H1 (cell line): ENCODE measurements around the gene FLNC. TPM values are rescaled to one million over a fixed set of nuclear protein-coding genes. Genes with fewer than 3 reads are reported as not detected.
A peak's percentile ranks its signal among the peaks of the same experiment; 100 is the strongest.

Experiments used
- CTCF ChIA-PET: fragments of 300-600 bp; sonication (Branson Sonifier 250); formaldehyde crosslinking; loops from one replicate; lab custom pipeline; 2021; ENCODE audit not compliant: partially characterized antibody; lab: Charles Lee
- POLR2A ChIA-PET: fragments of 300-600 bp; sonication (Branson Sonifier 250); formaldehyde crosslinking; loops from one replicate; lab custom pipeline; 2021; ENCODE audit warnings: inconsistent platforms; ENCODE audit not compliant: partially characterized antibody; lab: Charles Lee
- DNase-seq, 2 experiments: peaks; one replicate each; pipeline versions ENCODE4 v3.0.0 to v3.0.0-alpha.2; 2010 to 2022; ENCODE audit warnings: low spot score in 2 of 2, low read depth in 1 of 2, mixed read lengths in 1 of 2
- FAIRE-seq: peaks from 2 replicates; lab custom pipeline; 2011; peaks lifted over from hg19 to GRCh38; lab: Jason Lieb, UNC
- H2AFZ ChIP-seq: 2 replicates; pipeline ENCODE4 v1.8.1; 2012; ENCODE audit warnings: low read length, inconsistent platforms
- H2AK5ac ChIP-seq: 2 replicates; pipeline ENCODE4 v1.6.1; 2013; ENCODE audit warnings: low read depth, low read length
- H2BK120ac ChIP-seq: replicated peaks from 2 replicates; pipeline ENCODE3; 2013; ENCODE audit warnings: low read depth, low read length, inconsistent platforms
- H2BK12ac ChIP-seq: 2 replicates; pipeline ENCODE4 v1.6.1; 2013; ENCODE audit warnings: low read depth, low read length
- H2BK15ac ChIP-seq: 2 replicates; pipeline ENCODE4 v1.6.1; 2013; ENCODE audit warnings: low read length
- H2BK20ac ChIP-seq: 2 replicates; pipeline ENCODE4 v1.6.1; 2013; ENCODE audit warnings: low read length
- H2BK5ac ChIP-seq: 2 replicates; pipeline ENCODE4 v1.6.1; 2013; ENCODE audit warnings: low read depth, low read length
- H3K14ac ChIP-seq: 2 replicates; pipeline ENCODE4 v1.6.1; 2013; ENCODE audit warnings: inconsistent platforms; ENCODE audit not compliant: insufficient read length
- H3K18ac ChIP-seq: 2 replicates; pipeline ENCODE4 v1.6.1; 2013; ENCODE audit warnings: low read length; ENCODE audit errors: extremely low read depth
- H3K23ac ChIP-seq: 2 replicates; pipeline ENCODE4 v1.6.1; 2013; ENCODE audit warnings: inconsistent platforms; ENCODE audit not compliant: insufficient read length
- H3K23me2 ChIP-seq: 2 replicates; pipeline ENCODE4 v1.6.1; 2013; ENCODE audit warnings: low read depth, low read length
- H3K27ac ChIP-seq: 2 replicates; pipeline ENCODE4 v1.6.1; 2011; ENCODE audit warnings: low read depth, low read length, inconsistent platforms
- H3K27me3 ChIP-seq, 4 experiments: replicated peaks in 1 of 4; 1 replicate in 1 of 4; 2 replicates in 3 of 4; pipeline versions ENCODE4 v1.6.1 to v1.8.1; 2011 to 2013; ENCODE audit warnings: low read length in 3 of 4, mild to moderate bottlenecking in 3 of 4, inconsistent platforms in 2 of 4, mixed read lengths in 2 of 4, moderate library complexity in 1 of 4; ENCODE audit not compliant: control insufficient read depth in 3 of 4, insufficient read depth in 3 of 4; ENCODE audit errors: extremely low read depth in 1 of 4
- H3K36me3 ChIP-seq, 4 experiments: 2 replicates each; pipeline versions ENCODE4 v1.6.1 to v1.8.1; 2011 to 2013; ENCODE audit warnings: mild to moderate bottlenecking in 4 of 4, low read length in 3 of 4, moderate library complexity in 2 of 4, control low read depth in 1 of 4, inconsistent platforms in 1 of 4; ENCODE audit not compliant: insufficient read depth in 4 of 4, control insufficient read depth in 2 of 4
- H3K4ac ChIP-seq: replicated peaks from 2 replicates; pipeline ENCODE3; 2013; ENCODE audit warnings: low read length, low read depth, mixed read lengths, inconsistent platforms; ENCODE audit not compliant: insufficient read length
- H3K4me1 ChIP-seq, 4 experiments: replicated peaks in 1 of 4; 1 replicate in 1 of 4; 2 replicates in 3 of 4; pipeline versions ENCODE4 v1.6.1 to v1.8.1; 2011 to 2013; ENCODE audit warnings: low read length in 3 of 4, inconsistent platforms in 2 of 4, mixed read lengths in 1 of 4; ENCODE audit not compliant: insufficient read depth in 4 of 4, control insufficient read depth in 3 of 4
- H3K4me2 ChIP-seq, 2 experiments: 2 replicates each; pipeline versions ENCODE4 v1.6.1 to v1.8.1; 2011 to 2013; ENCODE audit warnings: low read depth in 2 of 2, low read length in 2 of 2, control low read depth in 1 of 2, inconsistent platforms in 1 of 2, mild to moderate bottlenecking in 1 of 2; ENCODE audit not compliant: insufficient read depth in 1 of 2
- H3K4me3 ChIP-seq, 4 experiments: fragments of 200-600, 300-600 bp in 1 of 4; sonication (generic), shearing (Covaris generic), sonication (Bioruptor Twin) in 1 of 4; 2 replicates each; pipeline versions ENCODE4 v1.5.1 to v1.8.1; 2011 to 2016; ENCODE audit warnings: low read length in 4 of 4, low read depth in 3 of 4, control low read depth in 2 of 4, inconsistent platforms in 2 of 4, mild to moderate bottlenecking in 2 of 4, mixed read lengths in 1 of 4, moderate library complexity in 1 of 4; ENCODE audit not compliant: insufficient read depth in 2 of 4; ENCODE audit errors: extremely low read depth in 1 of 4
- H3K56ac ChIP-seq: replicated peaks from 2 replicates; pipeline ENCODE3; 2013; ENCODE audit warnings: low read depth, mild to moderate bottlenecking, mixed read lengths, low read length, inconsistent platforms; ENCODE audit not compliant: insufficient read length
- H3K79me1 ChIP-seq: 2 replicates; pipeline ENCODE4 v1.6.1; 2013; ENCODE audit warnings: low read depth, low read length, control low read depth
- H3K79me2 ChIP-seq, 2 experiments: 2 replicates each; pipeline versions ENCODE4 v1.6.1 to v1.8.1; 2012 to 2013; ENCODE audit warnings: low read length in 2 of 2, mild to moderate bottlenecking in 2 of 2, inconsistent platforms in 1 of 2; ENCODE audit not compliant: insufficient read depth in 2 of 2, control insufficient read depth in 1 of 2
- H3K9ac ChIP-seq, 4 experiments: replicated peaks in 1 of 4; 1 replicate in 1 of 4; 2 replicates in 3 of 4; pipeline versions ENCODE4 v1.6.1 to v1.8.1; 2011 to 2013; ENCODE audit warnings: low read depth in 3 of 4, low read length in 3 of 4, control low read depth in 2 of 4, mild to moderate bottlenecking in 2 of 4, moderate library complexity in 2 of 4, inconsistent platforms in 1 of 4; ENCODE audit errors: extremely low read depth in 1 of 4
- H3K9me3 ChIP-seq, 2 experiments: 2 replicates each; pipeline versions ENCODE4 v1.6.1 to v1.8.1; 2012 to 2013; ENCODE audit warnings: mild to moderate bottlenecking in 2 of 2, moderate library complexity in 2 of 2, control low read depth in 1 of 2, inconsistent platforms in 1 of 2, low read depth in 1 of 2, low read length in 1 of 2, mixed read lengths in 1 of 2; ENCODE audit not compliant: insufficient read depth in 2 of 2
- H4K20me1 ChIP-seq, 2 experiments: replicated peaks in 1 of 2; 2 replicates each; pipeline versions ENCODE3 to v1.8.1; 2011 to 2013; ENCODE audit warnings: inconsistent platforms in 2 of 2, low read length in 2 of 2, mild to moderate bottlenecking in 1 of 2; ENCODE audit not compliant: insufficient read depth in 2 of 2, control insufficient read depth in 1 of 2
- H4K5ac ChIP-seq: 2 replicates; pipeline ENCODE4 v1.6.1; 2013; ENCODE audit warnings: low read length, low read depth, mixed read lengths, inconsistent platforms; ENCODE audit not compliant: insufficient read length
- H4K8ac ChIP-seq: 2 replicates; pipeline ENCODE4 v1.8.0; 2013; ENCODE audit warnings: mild to moderate bottlenecking, moderate library complexity, low read length, inconsistent platforms; ENCODE audit not compliant: insufficient read depth; ENCODE audit errors: extremely low read depth
- H4K91ac ChIP-seq: replicated peaks from 2 replicates; pipeline ENCODE3; 2013; ENCODE audit warnings: low read length, mixed read lengths, inconsistent platforms; ENCODE audit not compliant: insufficient read length
- CHD2 ChIP-seq: IDR thresholded peaks from 2 replicates; pipeline ENCODE4 v1.6.1; 2012; ENCODE audit warnings: low read length, improper control_type of control experiment
- POLR2AphosphoS5 ChIP-seq: IDR thresholded peaks from 2 replicates; pipeline ENCODE4 v1.6.1; 2011; ENCODE audit warnings: low read depth, low read length
- WGBS, 2 experiments: shearing (Covaris generic) in 1 of 2; methylation state at CpG; one replicate each; pipeline versions ENCODE4 v1.1.6 to v1.1.7; 2013 to 2015; ENCODE audit warnings: low lambda C conversion rate in 2 of 2, mixed read lengths in 2 of 2, inconsistent platforms in 1 of 2, low coverage in 1 of 2, missing lambda C conversion rate in 1 of 2; ENCODE audit not compliant: insufficient replicate concordance in 2 of 2, insufficient coverage in 1 of 2, insufficient read length in 1 of 2; ENCODE audit errors: extremely low coverage in 1 of 2, missing lambda C conversion rate in 1 of 2; 5-methylcytosine and 5-hydroxymethylcytosine counted together
- polyA plus RNA-seq, 7 experiments: library from polyadenylated mRNA; depleted of rRNA in 3 of 7; stranded (reverse) in 5 of 7; unstranded in 2 of 7; fragments of >200 nt in 5 of 7; fragments of 200-250 nt in 2 of 7; gene quantifications; 1 replicate in 5 of 7; 2 replicates in 1 of 7; 4 replicates in 1 of 7; pipeline versions ENCODE4 v1.2.1 to v1.2.3, GENCODE V29; 2011 to 2013; ENCODE audit warnings: missing spikeins in 2 of 7, mixed read lengths in 2 of 7
- total RNA-seq: library from RNA; stranded (reverse); fragmentation: NEBNext Ultra II Directional; extraction: Animal tissue kit (Norgen Biotek cat#: 25700); gene quantifications from 2 replicates; pipeline ENCODE4 v1.2.1, GENCODE V29; 2021

Gene FLNC
- total and polyA plus RNA-seq, 2 of the 8 experiments (the other 6 are each of a cell fraction or from before 2014, with no cell fraction given) = 1.9 to 10.7 TPM

DNA sequence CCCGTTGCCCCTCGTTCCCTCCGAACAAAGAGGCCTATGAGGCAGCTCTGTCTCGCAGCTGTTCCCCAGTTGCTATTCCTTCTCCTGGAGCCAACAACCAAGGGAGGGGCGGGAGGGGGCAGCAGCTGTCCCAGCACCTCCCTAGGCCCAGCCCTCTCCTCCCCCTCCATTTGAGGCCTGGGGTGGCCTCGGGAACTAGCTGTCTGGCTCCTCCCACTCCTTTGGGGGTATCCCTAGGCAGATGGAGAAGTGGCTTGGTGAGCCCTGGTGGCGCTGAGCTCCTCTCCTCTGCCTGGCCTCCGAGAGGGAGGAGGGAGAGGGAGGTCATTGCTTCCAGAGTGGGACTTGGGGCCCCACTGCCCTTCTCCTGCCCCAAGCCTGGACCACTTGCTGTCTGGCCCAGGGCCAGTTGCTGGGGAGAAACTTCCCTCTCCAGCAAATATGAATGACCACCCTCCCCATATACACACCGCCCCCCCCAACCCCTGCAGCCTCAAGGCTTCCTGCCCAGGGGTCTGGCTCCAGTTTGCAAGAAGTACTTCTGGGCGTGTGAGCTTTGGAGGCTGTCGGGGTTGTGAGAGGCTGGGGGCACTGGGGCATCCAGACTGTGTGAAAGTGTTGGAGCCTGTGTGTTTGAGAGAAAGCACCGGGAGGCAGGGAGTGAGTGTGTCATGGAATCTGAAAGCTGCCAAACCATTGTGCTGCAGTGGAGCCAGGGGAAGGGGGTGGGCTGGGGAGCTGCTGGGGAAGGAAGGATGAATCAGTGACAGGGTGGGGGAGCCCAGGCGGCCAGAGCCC lies 3.1 kb downstream of the FLNC start:
- POLR2A ChIA-PET = interaction anchor here (0.6 to 5.7 kb wide), 12 partner anchors 7 to 134 kb away, joined by 3 to 31 read pairs (median 4); partner anchors contain the start of genes ATP6V1F and KCP

More for the DNA sequence above, 3.1 kb downstream of the FLNC start:
- Histone ChIP-seq H2BK5ac (peak overlapping the region; percentile 71; the same call in 1 of the 2 replicates), H3K4me3 (peak overlapping the region; percentile 17 to 66 (median 48); a peak in 6 of 8 replicates), H3K9ac (no peak overlapping the region), H2AK5ac (no peak overlapping the region), H2BK120ac (no peak overlapping the region), H3K18ac (peak overlapping the region; percentile 86), H4K20me1 (no peaks in the 10 kb centered on the region), H3K4me2 (peak overlapping the region; percentile 99 to 100), H3K79me1 (no peaks in the 10 kb centered on the region), H3K9me3 (no peaks in the 10 kb centered on the region), H3K23ac (no peak overlapping the region), H4K91ac (peak overlapping the region; percentile 63), H3K14ac (no peak overlapping the region), H3K4me1 (peaks cover 3 to 42% (median 30%) of the 10 kb centered on the region in 4 experiments), H2BK12ac (peak overlapping the region; percentile 71; the same call in 1 of the 2 replicates), H4K8ac (no peak overlapping the region; the same call in 1 of the 2 replicates), H2BK20ac (no peak overlapping the region), H3K56ac (no peak overlapping the region), H3K4ac (peak overlapping the region; percentile 75), H2AFZ (no peak overlapping the region), H2BK15ac (peak overlapping the region; percentile 81; the same call in 1 of the 2 replicates), H3K36me3 (no peaks in the 10 kb centered on the region), H3K27me3 (peaks cover 8 to 27% (median 27%) of the 10 kb centered on the region in 4 experiments; a peak in 6 of 7 replicates), H3K79me2 (no peaks in the 10 kb centered on the region), H3K27ac (no peak overlapping the region), H3K23me2 (peaks cover 24% of the 10 kb centered on the region), H4K5ac (no peak overlapping the region)
- FAIRE-seq = no peak
- TF ChIP-seq CHD2 (no peak), POLR2AphosphoS5 (no peak)
- 13% methylated on average over 12 of the region's 13 CpGs; no CpG with 5 or more reads in 1 of the 2 experiments for WGBS, 2 experiments
- DNase-seq = peak in 1 of 2 experiments; percentile 66
- CTCF ChIA-PET = interaction anchor here (0.6 to 7.6 kb wide), 16 partner anchors 10 to 969 kb away, joined by 3 to 71 read pairs (median 6); partner anchors contain the start of gene ATP6V1F
